Endothelial cell of umbilical vein (primary cell): ENCODE measurements around the gene FES. TPM values are rescaled to one million over a fixed set of nuclear protein-coding genes. Genes with fewer than 3 reads are reported as not detected.

Experiments used
- BruUV-seq: library from RNA; stranded (reverse); fragments of 400-500 nt; replicated peaks from 2 replicates; lab custom pipeline; 2021; lab: Mats Ljungman, UMichigan
- CTCF ChIA-PET: fragments of 300-600, 350-600 bp; sonication (Branson Sonifier 250); formaldehyde crosslinking; loops from one replicate; lab custom pipeline; 2021; ENCODE audit warnings: antibody characterized with exemption, inconsistent platforms; lab: Charles Lee
- POLR2A ChIA-PET: fragments of 300-600, 350-600 bp; sonication (Branson Sonifier 250); formaldehyde crosslinking; loops from one replicate; lab custom pipeline; 2021; ENCODE audit warnings: antibody characterized with exemption, inconsistent platforms; lab: Charles Lee
- DNase-seq: peaks from one replicate; pipeline ENCODE4 v3.0.0-alpha.2; 2011; ENCODE audit warnings: low read depth, low spot score
- FAIRE-seq: peaks from 2 replicates; lab custom pipeline; 2011; peaks lifted over from hg19 to GRCh38; lab: Jason Lieb, UNC
- H2AFZ ChIP-seq: 2 replicates; pipeline ENCODE4 v1.6.0; 2012; ENCODE audit warnings: low read depth, low read length, control low read depth, inconsistent platforms
- H3K27ac ChIP-seq: 2 replicates; pipeline ENCODE4 v1.5.1; 2011; ENCODE audit warnings: low read depth, mild to moderate bottlenecking, control low read depth, low read length, moderate library complexity; ENCODE audit not compliant: insufficient read depth
- H3K27me3 ChIP-seq, 2 experiments: 2 replicates each; pipeline versions ENCODE4 v1.6.0 to v1.6.1; 2011; ENCODE audit warnings: low read length in 2 of 2, mixed read lengths in 1 of 2; ENCODE audit not compliant: control insufficient read depth in 2 of 2, insufficient read depth in 2 of 2
- H3K36me3 ChIP-seq, 2 experiments: 2 replicates in 1 of 2; 3 replicates in 1 of 2; pipeline ENCODE4 v1.5.1; 2011; ENCODE audit warnings: low read length in 2 of 2, mild to moderate bottlenecking in 1 of 2, moderate library complexity in 1 of 2; ENCODE audit not compliant: control insufficient read depth in 2 of 2, insufficient read depth in 2 of 2; ENCODE audit errors: extremely low read depth in 1 of 2
- H3K4me1 ChIP-seq: 3 replicates; pipeline ENCODE4 v1.5.1; 2011; ENCODE audit warnings: mild to moderate bottlenecking, low read length; ENCODE audit not compliant: control insufficient read depth, insufficient read depth; ENCODE audit errors: extremely low read depth
- H3K4me2 ChIP-seq: 2 replicates; pipeline ENCODE4 v1.6.1; 2011; ENCODE audit warnings: low read length, control low read depth, mixed read lengths; ENCODE audit not compliant: insufficient read depth
- H3K4me3 ChIP-seq, 3 experiments: fragments of 200-600 bp in 1 of 3; sonication (generic), shearing (Covaris generic) in 1 of 3; replicated peaks in 1 of 3; 2 replicates each; pipeline ENCODE4 v1.5.1; 2011 to 2016; ENCODE audit warnings: control low read depth in 3 of 3, low read length in 3 of 3, mild to moderate bottlenecking in 2 of 3, inconsistent platforms in 1 of 3, low read depth in 1 of 3, moderate library complexity in 1 of 3; ENCODE audit not compliant: insufficient read depth in 1 of 3
- H3K79me2 ChIP-seq: 2 replicates; pipeline ENCODE4 v1.6.0; 2012; ENCODE audit warnings: low read length, inconsistent platforms; ENCODE audit not compliant: control insufficient read depth, insufficient read depth
- H3K9ac ChIP-seq: replicated peaks from 2 replicates; pipeline ENCODE3; 2011; ENCODE audit warnings: low read length, control low read depth; ENCODE audit not compliant: insufficient read depth; ENCODE audit errors: extremely low read depth
- H3K9me1 ChIP-seq: replicated peaks from 3 replicates; pipeline ENCODE4 v1.6.0; 2011; ENCODE audit warnings: mild to moderate bottlenecking, low read length; ENCODE audit not compliant: control insufficient read depth, insufficient read depth; ENCODE audit errors: extremely low read depth
- H3K9me3 ChIP-seq: replicated peaks from 2 replicates; pipeline ENCODE4 v1.5.1; 2012; ENCODE audit warnings: low read length, inconsistent platforms; ENCODE audit not compliant: control insufficient read depth, insufficient read depth
- H4K20me1 ChIP-seq: replicated peaks from 2 replicates; pipeline ENCODE3; 2011; ENCODE audit warnings: mild to moderate bottlenecking, low read length; ENCODE audit not compliant: control insufficient read depth, insufficient read depth; ENCODE audit errors: extremely low read depth
- EZH2 ChIP-seq: IDR thresholded peaks from 2 replicates; pipeline ENCODE4 v1.6.1; 2012; ENCODE audit warnings: borderline replicate concordance, low read depth, mild to moderate bottlenecking, moderate library complexity, low read length, inconsistent platforms; ENCODE audit not compliant: severe bottlenecking
- FOS ChIP-seq: IDR thresholded peaks from 2 replicates; pipeline ENCODE4 v1.6.1; 2011; ENCODE audit warnings: mild to moderate bottlenecking, low read length, moderate library complexity, borderline replicate concordance; ENCODE audit not compliant: insufficient read depth
- GATA2 ChIP-seq: IDR thresholded peaks from 2 replicates; pipeline ENCODE4 v1.7.0; 2011; ENCODE audit warnings: low read depth, mild to moderate bottlenecking, moderate library complexity, mixed read lengths, low read length; ENCODE audit not compliant: insufficient read length, insufficient read depth
- JUN ChIP-seq: IDR thresholded peaks from 2 replicates; pipeline ENCODE4 v1.6.1; 2011; ENCODE audit warnings: borderline replicate concordance, low read depth; ENCODE audit not compliant: insufficient read length, insufficient read depth
- MAX ChIP-seq: IDR thresholded peaks from 2 replicates; pipeline ENCODE4 v1.6.1; 2011; ENCODE audit not compliant: insufficient read depth, insufficient read length
- MYC ChIP-seq: IDR thresholded peaks from one replicate; pipeline ENCODE4 v1.6.1; 2011; ENCODE audit warnings: mild to moderate bottlenecking, low read depth, low read length
- POLR2A ChIP-seq: IDR thresholded peaks from 2 replicates; pipeline ENCODE4 v1.6.1; 2012; ENCODE audit warnings: low read depth, mild to moderate bottlenecking, control low read depth, low read length
- POLR2AphosphoS5 ChIP-seq: IDR thresholded peaks from 2 replicates; pipeline ENCODE4 v1.6.1; 2012; ENCODE audit warnings: low read depth, mild to moderate bottlenecking, control low read depth, low read length, moderate library complexity; ENCODE audit not compliant: insufficient read depth
- dilution Hi-C: fragments of 300-500 bp; cut with MboI; formaldehyde crosslinking; loops from one replicate; pipeline ENCODE4 v1.15.0; 2019; ENCODE audit warnings: low sequenced_read_pairs; ENCODE audit not compliant: extremely low pct_ligation_motif_present
- intact Hi-C: fragments of 100-400 bp; cut with micrococcal nuclease; formaldehyde crosslinking; loops from one replicate; pipeline ENCODE4 v1.10.0; 2022
- polyA plus RNA-seq, 4 experiments: library from polyadenylated mRNA; depleted of rRNA in 3 of 4; stranded (reverse) in 3 of 4; unstranded in 1 of 4; fragments of >200 nt; gene quantifications; 2 replicates each; pipeline versions ENCODE4 v1.2.1 to v1.2.3, GENCODE V29; 2011 to 2012; ENCODE audit warnings: missing spikeins in 1 of 4
- total RNA-seq: library from RNA; stranded (reverse); gene quantifications from 2 replicates; pipeline ENCODE4 v1.2.3, GENCODE V29; 2021
- TF ChIP-seq, protein P1 (sequence below), 2 donors: IDR thresholded peaks; 1 replicate in 1 of 2; 2 replicates in 1 of 2; pipeline ENCODE4 v1.5.1; 2011; ENCODE audit warnings: low read length in 2 of 2, mild to moderate bottlenecking in 2 of 2, moderate library complexity in 2 of 2, control low read depth in 1 of 2, inconsistent platforms in 1 of 2, low read depth in 1 of 2; ENCODE audit not compliant: insufficient read depth in 1 of 2; ENCODE audit errors: extremely low read depth in 1 of 2

The FES gene
- total and polyA plus RNA-seq, 2 donors (not counting 3 experiments of a cell fraction or from before 2014, with no cell fraction given), result 41.5 to 58.1 TPM

- Histone ChIP-seq H3K27ac (no peak overlapping the region), H4K20me1 (no peaks in the 10 kb centered on the region), H3K4me2 (no peak overlapping the region), H3K79me2 (peaks cover 11% of the 10 kb centered on the region), H3K4me3 (no peak overlapping the region), H3K9me3 (no peaks in the 10 kb centered on the region), H2AFZ (no peak overlapping the region), H3K9me1 (no peaks in the 10 kb centered on the region), H3K27me3 (no peaks in the 10 kb centered on the region), H3K36me3 (peaks cover 19 to 44% of the 10 kb centered on the region in 2 experiments), H3K4me1 (peaks cover 9% of the 10 kb centered on the region), H3K9ac (no peak overlapping the region)
- POLR2A ChIA-PET, result no interaction called here
- no peak for DNase-seq
- no TSS peak for BruUV-seq
- CTCF ChIA-PET, result interaction anchor here (1.2 to 3.9 kb wide), 2 partner anchors 14 to 16 kb away, joined by 3 to 13 read pairs; partner anchors contain the start of gene RCCD1
- dilution Hi-C loops (no loop called here), intact Hi-C loops (no loop called here)
- FAIRE-seq, result no peak
- TF ChIP-seq FOS (no peak), MYC (no peak), POLR2AphosphoS5 (no peak), MAX (no peak), EZH2 (no peak), JUN (no peak), POLR2A (no peak), GATA2 (no peak)
- TF ChIP-seq, protein P1, sequence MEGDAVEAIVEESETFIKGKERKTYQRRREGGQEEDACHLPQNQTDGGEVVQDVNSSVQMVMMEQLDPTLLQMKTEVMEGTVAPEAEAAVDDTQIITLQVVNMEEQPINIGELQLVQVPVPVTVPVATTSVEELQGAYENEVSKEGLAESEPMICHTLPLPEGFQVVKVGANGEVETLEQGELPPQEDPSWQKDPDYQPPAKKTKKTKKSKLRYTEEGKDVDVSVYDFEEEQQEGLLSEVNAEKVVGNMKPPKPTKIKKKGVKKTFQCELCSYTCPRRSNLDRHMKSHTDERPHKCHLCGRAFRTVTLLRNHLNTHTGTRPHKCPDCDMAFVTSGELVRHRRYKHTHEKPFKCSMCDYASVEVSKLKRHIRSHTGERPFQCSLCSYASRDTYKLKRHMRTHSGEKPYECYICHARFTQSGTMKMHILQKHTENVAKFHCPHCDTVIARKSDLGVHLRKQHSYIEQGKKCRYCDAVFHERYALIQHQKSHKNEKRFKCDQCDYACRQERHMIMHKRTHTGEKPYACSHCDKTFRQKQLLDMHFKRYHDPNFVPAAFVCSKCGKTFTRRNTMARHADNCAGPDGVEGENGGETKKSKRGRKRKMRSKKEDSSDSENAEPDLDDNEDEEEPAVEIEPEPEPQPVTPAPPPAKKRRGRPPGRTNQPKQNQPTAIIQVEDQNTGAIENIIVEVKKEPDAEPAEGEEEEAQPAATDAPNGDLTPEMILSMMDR (IDR thresholded peaks at IDR 0.05; ENCODE audit: extremely low read depth in 1 of 2, insufficient read depth in 1 of 2, low read depth in 1 of 2, low read length in 2 of 2), result no peak
These were observed 56.7 kb downstream of the FES start for GRCh38 chr15:90941038-90941437.
